GM18502 (cell line): ENCODE measurements around the gene ICA1L.
A peak's percentile ranks its signal among the peaks of the same experiment; 100 is the strongest.

Source experiments
- ATAC-seq: cut with Tn5 transposase; IDR thresholded peaks from one replicate; pipeline ENCODE4 v1.9.1; 2021; ENCODE audit warnings: mild to moderate bottlenecking; ENCODE audit not compliant: unreplicated experiment, poor library complexity

Gene ICA1L

GRCh38 chr2:202790676-202791075 is 80.9 kb downstream of the ICA1L start:
- no peak for ATAC-seq

GRCh38 chr2:202786842-202787241 is 84.7 kb downstream of the ICA1L start:
- no peak for ATAC-seq

- no peak for ATAC-seq
Measured at GRCh38 chr2:202782940-202783558, 88.5 kb downstream of the ICA1L start.

- peak; percentile 95 for ATAC-seq
Measured at GRCh38 chr2:202780514-202781021, 91.0 kb downstream of the ICA1L start.

- ATAC-seq, result no peak
Measured at GRCh38 chr2:202778217-202778616, 93.3 kb downstream of the ICA1L start.

GRCh38 chr2:202774104-202774503 is 97.5 kb downstream of the ICA1L start:
- ATAC-seq, result no peak

GRCh38 chr2:202773301-202773973 is 98.1 kb downstream of the ICA1L start:
- ATAC-seq, result no peak

GRCh38 chr2:202771741-202772460 is 99.7 kb downstream of the ICA1L start:
- no peak for ATAC-seq

GRCh38 chr2:202771336-202771735 is 100.2 kb downstream of the ICA1L start:
- no peak for ATAC-seq

GRCh38 chr2:202769201-202769600 is 102.4 kb downstream of the ICA1L start:
- no peak for ATAC-seq

GRCh38 chr2:202768273-202768672 is 103.3 kb downstream of the ICA1L start:
- no peak for ATAC-seq

- no peak for ATAC-seq
Measured at GRCh38 chr2:202765436-202765835, 106.1 kb downstream of the ICA1L start.

- no peak for ATAC-seq
Measured at GRCh38 chr2:202764991-202765390, 106.6 kb downstream of the ICA1L start.

GRCh38 chr2:202763916-202764315 is 107.7 kb downstream of the ICA1L start:
- ATAC-seq, result no peak

- no peak for ATAC-seq
Measured at GRCh38 chr2:202762556-202762955, 109.0 kb downstream of the ICA1L start.

GRCh38 chr2:202760848-202761247 is 110.7 kb downstream of the ICA1L start:
- ATAC-seq, result no peak

- ATAC-seq, result no peak
Measured at GRCh38 chr2:202758604-202759003, 113.0 kb downstream of the ICA1L start.

- no peak for ATAC-seq
Measured at GRCh38 chr2:202758128-202758527, 113.4 kb downstream of the ICA1L start.

GRCh38 chr2:202757339-202757738 is 114.2 kb downstream of the ICA1L start:
- no peak for ATAC-seq

GRCh38 chr2:202756598-202756997 is 115.0 kb downstream of the ICA1L start:
- ATAC-seq, result no peak

GRCh38 chr2:202754936-202755335 is 116.6 kb downstream of the ICA1L start:
- ATAC-seq, result no peak
